Epithelial cell of proximal tubule (primary cell): ENCODE data around the gene CLIP2. TPM values are rescaled to one million over a fixed set of nuclear protein-coding genes. Genes with fewer than 3 reads are reported as not detected.
A peak's percentile ranks its signal among the peaks of the same experiment; 100 is the strongest.
"Not testable (repeated sequence)": the region's sequence is repeated elsewhere in the genome, so short reads cannot be mapped to it uniquely, and the experiment has no call there.

Experiments
- DNase-seq: peaks from one replicate; pipeline ENCODE4 v3.0.0-alpha.2; 2011; ENCODE audit warnings: low read depth
- H3K4me3 ChIP-seq: 2 replicates; pipeline ENCODE4 v1.5.1; 2011; ENCODE audit warnings: low read depth, mild to moderate bottlenecking, low read length
- CTCF ChIP-seq: conservative IDR thresholded peaks from 2 replicates; pipeline ENCODE4 v1.5.1; 2012; ENCODE audit warnings: low read depth, mild to moderate bottlenecking, low read length
- total RNA-seq: library from RNA; depleted of rRNA; stranded (reverse); fragments of >200 nt; gene quantifications from 2 replicates; pipeline ENCODE4 v1.2.3, GENCODE V29; 2015

CLIP2 gene
- total RNA-seq, 1 donor from 2014 or later = 34.3 TPM

- TF ChIP-seq CTCF = peak; percentile 61
- not testable (repeated sequence) for H3K4me3 ChIP-seq, DNase-seq
These were observed 104.5 kb downstream of the CLIP2 start for GRCh38 chr7:74393722-74394121.

GRCh38 chr7:74394601-74395000 lies 105.4 kb downstream of the CLIP2 start:
- H3K4me3 ChIP-seq, DNase-seq: not testable (repeated sequence)
- peak; percentile 62 for TF ChIP-seq CTCF

GRCh38 chr7:74395745-74396311 lies 106.6 kb downstream of the CLIP2 start:
- TF ChIP-seq CTCF = no peak
- no peak for DNase-seq
- no peak overlapping the region for H3K4me3 ChIP-seq

- no peak for DNase-seq
- TF ChIP-seq CTCF = no peak
- H3K4me3 ChIP-seq = no peak overlapping the region
These were observed 107.8 kb downstream of the CLIP2 start for GRCh38 chr7:74396993-74397392.

- no peak for TF ChIP-seq CTCF
- DNase-seq = no peak
- no peak overlapping the region for H3K4me3 ChIP-seq
These were observed 109.2 kb downstream of the CLIP2 start for GRCh38 chr7:74398426-74398825.

- DNase-seq = no peak
- no peak for TF ChIP-seq CTCF
- no peak overlapping the region for H3K4me3 ChIP-seq
These were observed 109.8 kb downstream of the CLIP2 start for GRCh38 chr7:74399006-74399405.

GRCh38 chr7:74400420-74401136 lies 111.4 kb downstream of the CLIP2 start:
- TF ChIP-seq CTCF = no peak
- H3K4me3 ChIP-seq = no peak overlapping the region
- DNase-seq = no peak
